Adrenal gland (tissue), 12 donors: ENCODE measurements around the gene NLGN4X. TPM values are rescaled to one million over a fixed set of nuclear protein-coding genes. Genes with fewer than 3 reads are reported as not detected.

Experiments
- DNase-seq, 7 donors: peaks; one replicate each; pipeline ENCODE4 v3.0.0-alpha.2; 2019 to 2020
- H3K27ac ChIP-seq, 5 donors: fragments of 200-600 bp; sonication (generic) in 4 of 5; 1 replicate in 3 of 5; 2 replicates in 2 of 5; pipeline versions ENCODE4 v1.5.1 to v1.8.0; 2016 to 2020; ENCODE audit warnings: mild to moderate bottlenecking in 1 of 5
- H3K27me3 ChIP-seq: fragments of 200-600 bp; 2 replicates; pipeline ENCODE4 v1.8.0; 2021
- H3K36me3 ChIP-seq, 2 donors: fragments of 200-600 bp; replicated peaks in 1 of 2; 1 replicate in 1 of 2; 2 replicates in 1 of 2; pipeline versions ENCODE4 v1.5.1 to v1.8.0; 2018 to 2022
- H3K4me1 ChIP-seq, 2 donors: fragments of 200-600 bp; replicated peaks in 1 of 2; 1 replicate in 1 of 2; 2 replicates in 1 of 2; pipeline versions ENCODE4 v1.5.1 to v1.8.0; 2018 to 2021
- H3K4me3 ChIP-seq, 4 donors: fragments of 200-600 bp; sonication (generic) in 3 of 4; one replicate each; pipeline ENCODE4 v1.5.1; 2016 to 2018
- H3K9me3 ChIP-seq, 3 donors: fragments of 200-600 bp; sonication (generic) in 1 of 3; replicated peaks in 1 of 3; 1 replicate in 2 of 3; 2 replicates in 1 of 3; pipeline versions ENCODE4 v1.5.1 to v1.8.0; 2016 to 2021
- CTCF ChIP-seq, 6 experiments: fragments of 450-650 bp in 4 of 6; fragments of 200-600 bp in 2 of 6; sonication (generic) in 1 of 6; IDR thresholded peaks; 1 replicate in 5 of 6; 2 replicates in 1 of 6; pipeline versions ENCODE4 v1.5.1 to v1.8.0; 2016 to 2021; ENCODE audit warnings: antibody characterized with exemption in 6 of 6, mild to moderate bottlenecking in 2 of 6, moderate library complexity in 1 of 6
- POLR2A ChIP-seq, 2 donors: fragments of 450-650 bp; IDR thresholded peaks; one replicate each; pipeline ENCODE4 v1.6.1; 2017; ENCODE audit warnings: antibody characterized with exemption in 2 of 2, mild to moderate bottlenecking in 2 of 2, moderate library complexity in 1 of 2
- WGBS, 4 donors: extraction: QIAGEN DNeasy Blood & Tissue Kit in 2 of 4; methylation state at CpG; one replicate each; pipeline versions ENCODE4 v1.1.5 to v1.1.7; 2013 to 2017; 5-methylcytosine and 5-hydroxymethylcytosine counted together
- intact Hi-C, 2 donors: fragments of 100-400 bp; cut with DNase I; formaldehyde crosslinking; loops; one replicate each; pipeline versions ENCODE4 v1.14.1 to v1.15.0; 2022 to 2023
- polyA plus RNA-seq, 3 donors: library from polyadenylated mRNA; stranded (reverse); fragments of 200-250 nt in 2 of 3; fragments of 350-450 nt in 1 of 3; fragmentation: Illumina TruSeq in 1 of 3; extraction: RNeasy Lipid Tissue Mini Kit (QIAGEN cat#74804) in 1 of 3; gene quantifications; one replicate each; pipeline ENCODE4 v1.2.3, GENCODE V29; 2013 to 2014
- total RNA-seq, 9 donors: library from RNA; depleted of rRNA in 4 of 9; stranded (reverse); fragments of >200 nt in 4 of 9; fragments of 120-200 nt in 1 of 9; fragmentation: NEBNext Ultra II Directional in 1 of 9; extraction: Animal tissue kit (Norgen Biotek cat#: 25700) in 1 of 9; gene quantifications; one replicate each; pipeline versions ENCODE4 v1.1.0 to v1.2.4, GENCODE V29; 2013 to 2023
- donor health status: healthy with polysubstance abuse.
- donor health status: Bipolar disorder and iron deficiency.
- donor health status: DM: yes; HTN: yes; CAD: no.
- donor health status: DM: no; HTN: no; CAD: no.
- donor health status: DM: no; HTN: no; CAD: no.
- donor health status: DM: yes; HTN: yes; CAD: no.

Gene NLGN4X
- total and polyA plus RNA-seq, 12 donors = 0.16 to 3.4 (median 1.3) TPM

DNA sequence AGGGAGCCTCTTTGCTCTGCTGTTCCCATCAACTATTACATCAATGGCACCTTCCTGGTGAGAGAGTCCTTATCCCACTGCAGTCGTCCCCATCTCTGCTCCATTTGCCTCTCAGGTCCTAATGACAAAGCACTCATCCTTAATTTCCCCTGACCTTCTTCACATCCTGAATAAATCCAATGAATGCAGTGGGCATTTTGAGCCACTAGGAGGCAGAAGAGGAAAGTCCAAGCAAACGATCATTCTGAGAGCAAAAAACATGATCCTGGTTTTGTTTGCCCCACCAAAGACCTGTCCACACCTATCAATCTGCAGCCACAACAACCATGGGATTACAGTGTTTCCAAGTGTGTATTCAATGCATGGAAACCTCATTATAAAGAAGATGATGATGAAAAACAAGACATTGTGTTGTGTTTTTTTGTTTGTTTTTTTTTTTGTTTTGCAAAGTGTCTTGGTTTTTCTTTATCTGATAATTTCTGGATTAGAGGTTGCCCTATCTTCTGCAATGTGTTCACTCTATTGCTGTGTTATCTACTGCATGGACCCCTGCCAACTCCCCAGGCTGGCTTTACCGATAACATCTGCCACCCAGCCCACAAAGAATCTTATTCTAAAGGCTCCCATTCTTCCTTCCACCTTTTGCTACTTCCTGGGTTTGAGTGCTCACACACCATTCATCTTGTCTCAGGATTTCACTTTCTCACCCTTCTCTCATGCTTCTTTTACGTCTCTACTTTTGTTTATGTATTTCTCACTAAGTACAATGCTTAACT is 207.2 kb downstream of the NLGN4X start:
- H3K9me3 ChIP-seq = no peaks in the 10 kb centered on the region
- TF ChIP-seq POLR2A (IDR thresholded peaks at IDR 0.05) (no peak), CTCF (IDR thresholded peaks at IDR 0.05) (peak; percentile 29 to 62 (median 40))
- 8 to 10% (median 9%) methylated on average over 4 of the region's 4 CpGs for WGBS, 4 donors
- H3K4me3 ChIP-seq = no peak overlapping the region
- H3K27me3 ChIP-seq = no peaks in the 10 kb centered on the region
- no peaks in the 10 kb centered on the region for H3K4me1 ChIP-seq
- intact Hi-C loops = no loop called here
- no peaks in the 10 kb centered on the region for H3K36me3 ChIP-seq
- H3K27ac ChIP-seq = no peak overlapping the region
- peak in 6 of 7 donors; percentile 7 to 53 (median 17) for DNase-seq

GRCh38 chrX:6019076-6019475 is 209.6 kb downstream of the NLGN4X start:
- intact Hi-C loops = no loop called here
- 58 to 67% (median 64%) methylated on average over 4 of the region's 4 CpGs for WGBS, 4 donors
- Histone ChIP-seq H3K4me3 (no peak overlapping the region), H3K27me3 (no peaks in the 10 kb centered on the region), H3K4me1 (no peaks in the 10 kb centered on the region), H3K36me3 (no peaks in the 10 kb centered on the region), H3K9me3 (no peaks in the 10 kb centered on the region), H3K27ac (no peak overlapping the region)
- DNase-seq = no peak
- TF ChIP-seq POLR2A (IDR thresholded peaks at IDR 0.05) (no peak), CTCF (IDR thresholded peaks at IDR 0.05) (no peak)

DNA sequence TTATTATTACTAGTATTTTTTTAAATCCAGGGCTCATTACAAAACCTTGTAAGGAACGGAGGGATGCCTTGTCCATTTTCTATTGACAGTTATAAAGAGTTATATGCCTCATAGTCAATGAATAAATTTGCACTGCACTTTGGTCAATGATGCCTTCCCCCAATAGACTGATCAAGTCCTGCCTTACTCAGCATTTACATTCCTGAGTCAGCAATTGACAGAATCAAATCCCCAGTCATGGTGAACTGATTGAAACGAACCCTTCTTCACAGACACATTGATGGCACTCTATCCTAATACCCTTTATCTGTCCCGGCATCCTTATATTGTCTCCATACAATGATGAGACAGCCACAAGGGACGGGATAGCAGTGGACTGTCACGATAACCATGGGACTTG is 213.2 kb downstream of the NLGN4X start:
- DNase-seq = no peak
- no peaks in the 10 kb centered on the region for H3K4me1 ChIP-seq
- no peaks in the 10 kb centered on the region for H3K36me3 ChIP-seq
- H3K4me3 ChIP-seq = no peak overlapping the region
- no peaks in the 10 kb centered on the region for H3K9me3 ChIP-seq
- TF ChIP-seq CTCF (IDR thresholded peaks at IDR 0.05) = no peak
- TF ChIP-seq POLR2A (IDR thresholded peaks at IDR 0.05) = no peak
- no peaks in the 10 kb centered on the region for H3K27me3 ChIP-seq
- WGBS, 4 donors = 58 to 76% (median 72%) methylated on average over 4 to 5 of the region's 5 CpGs
- intact Hi-C loops = no loop called here
- H3K27ac ChIP-seq = no peak overlapping the region

DNA sequence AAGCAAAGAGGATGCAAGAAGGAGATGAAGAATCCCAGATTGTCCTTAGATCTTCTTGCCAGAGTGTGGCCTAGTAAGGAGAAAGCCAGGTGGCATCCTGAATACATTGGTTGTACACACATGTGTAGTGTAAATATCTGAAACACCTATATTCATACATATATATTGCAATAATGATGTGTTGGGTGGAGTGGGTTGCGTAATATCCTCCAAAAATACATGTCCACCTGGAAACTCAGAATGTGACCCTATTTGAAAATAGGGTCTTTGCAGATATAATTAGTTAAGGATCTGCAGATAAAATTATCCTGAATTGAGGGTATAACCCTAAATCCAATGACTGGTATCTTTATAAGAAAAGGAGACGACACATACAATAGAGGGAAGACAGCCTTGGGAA is 216.3 kb downstream of the NLGN4X start:
- 80 to 88% (median 87%) methylated on average over 2 of the region's 2 CpGs for WGBS, 4 donors
- TF ChIP-seq CTCF (IDR thresholded peaks at IDR 0.05) (no peak), POLR2A (IDR thresholded peaks at IDR 0.05) (no peak)
- Histone ChIP-seq H3K9me3 (no peaks in the 10 kb centered on the region), H3K27me3 (no peaks in the 10 kb centered on the region), H3K4me3 (no peak overlapping the region), H3K36me3 (no peaks in the 10 kb centered on the region), H3K27ac (no peak overlapping the region), H3K4me1 (no peaks in the 10 kb centered on the region)
- intact Hi-C loops = no loop called here
- no peak for DNase-seq
